Activated T-helper 1 cell treated with Interleukin-2 at 50 U/mL for 16 hours (primary cell): ENCODE data around the gene UBE3A.

Experiments
- DNase-seq: peaks from one replicate; pipeline ENCODE4 v3.0.0-alpha.2; 2020; ENCODE audit warnings: low read depth

The UBE3A gene

GRCh38 chr15:25331404-25331803 is 107.4 kb downstream of the UBE3A start:
- no peak for DNase-seq

GRCh38 chr15:25329696-25330095 is 109.1 kb downstream of the UBE3A start:
- no peak for DNase-seq

GRCh38 chr15:25327686-25328085 is 111.1 kb downstream of the UBE3A start:
- no peak for DNase-seq

- no peak for DNase-seq
These were observed 113.6 kb downstream of the UBE3A start for GRCh38 chr15:25325187-25325586.

GRCh38 chr15:25323420-25323819 is 115.4 kb downstream of the UBE3A start:
- DNase-seq = no peak

- DNase-seq = no peak
These were observed 151.0 kb downstream of the UBE3A start for GRCh38 chr15:25287823-25288222.
